Suprapubic skin (tissue), 3 donors: ENCODE measurements around the gene KRT71.

ENCODE experiments used
- CTCF ChIP-seq, 2 donors: fragments of 200-600 bp in 1 of 2; fragments of 450-650 bp in 1 of 2; sonication (generic) in 1 of 2; IDR thresholded peaks; one replicate each; pipeline ENCODE4 v1.5.1; 2016 to 2019; ENCODE audit warnings: antibody characterized with exemption in 2 of 2, mild to moderate bottlenecking in 1 of 2, moderate library complexity in 1 of 2
- POLR2AphosphoS5 ChIP-seq, 3 donors: sonication (generic); formaldehyde crosslinking; IDR thresholded peaks; one replicate each; pipeline ENCODE4 v1.6.1; 2017; ENCODE audit warnings: antibody characterized with exemption in 3 of 3

- TF ChIP-seq CTCF (IDR thresholded peaks at IDR 0.05) (no peak), POLR2AphosphoS5 (IDR thresholded peaks at IDR 0.05) (no peak)
Measured at GRCh38 chr12:52600071-52600470, 47.1 kb upstream of the KRT71 start.
